ENCODE data around the gene COBLL1.

GRCh38 chr2:164754157-164755093, 87.2 kb downstream of the COBLL1 start:
- TF ChIP-seq POLR2AphosphoS5 (IDR thresholded peaks at IDR 0.05; ENCODE audit: low read depth, low read length) (no peak), POLR2A (IDR thresholded peaks at IDR 0.05; ENCODE audit: low read depth, low read length) (no peak), TAF1 (IDR thresholded peaks at IDR 0.05; ENCODE audit: low read depth, low read length) (no peak), SPI1 (IDR thresholded peaks at IDR 0.05; ENCODE audit: low read depth, low read length) (no peak)
